ENCODE results near the gene USP21. TPM values are rescaled to one million over a fixed set of nuclear protein-coding genes. Genes with fewer than 3 reads are reported as not detected.
A peak's percentile ranks its signal among the peaks of the same experiment; 100 is the strongest.

USP21 gene
- total and polyA plus RNA-seq, 9 of the 15 experiments (the other 6 are each of a cell fraction or from before 2014, with no cell fraction given) = 4.9 to 52.4 (median 21.6) TPM

- no peak for TF ChIP-seq POLR2G (IDR thresholded peaks at IDR 0.05; ENCODE audit: low read depth, low read length)
- TF ChIP-seq CTCF (IDR thresholded peaks at IDR 0.05 in 2 of 3, conservative IDR thresholded peaks at IDR 0.05 in 1 of 3; ENCODE audit: insufficient read depth in 2 of 3, low read depth in 1 of 3, low read length in 3 of 3) = peak; percentile 66 to 73 (median 72)
- TF ChIP-seq ZNF121 (CRISPR knock-in tag; conservative IDR thresholded peaks at IDR 0.05) = no peak
- no peak for TF ChIP-seq FOXJ3 (CRISPR knock-in tag; IDR thresholded peaks at IDR 0.05)
- no peak for TF ChIP-seq ZNF696 (CRISPR knock-in tag; conservative IDR thresholded peaks at IDR 0.05)
- no peak for TF ChIP-seq ARID3A (IDR thresholded peaks at IDR 0.05; ENCODE audit: borderline replicate concordance, low read depth, low read length)
- no peak for TF ChIP-seq KDM2B (CRISPR knock-in tag; IDR thresholded peaks at IDR 0.05)
- TF ChIP-seq BCOR (IDR thresholded peaks at IDR 0.05) = no peak
- no peak for TF ChIP-seq PHF21A (IDR thresholded peaks at IDR 0.05; ENCODE audit: borderline replicate concordance, low read depth)
- no peak for TF ChIP-seq ZKSCAN3 (CRISPR knock-in tag; IDR thresholded peaks at IDR 0.05)
- peak; percentile 62 for TF ChIP-seq CREB1 (IDR thresholded peaks at IDR 0.05)
- TF ChIP-seq CREB1 (CRISPR knock-in tag; IDR thresholded peaks at IDR 0.05) = peak; percentile 57; the same call in 1 of the 2 replicates
- TF ChIP-seq JUND (IDR thresholded peaks at IDR 0.05; ENCODE audit: borderline replicate concordance, low read depth, low read length) = peak; percentile 54; the same call in 1 of the 2 replicates
- peak; percentile 37; the same call in 1 of the 3 replicates for TF ChIP-seq JUND (tag; IDR thresholded peaks at IDR 0.05; ENCODE audit: borderline replicate concordance, low read depth, low read length)
- TF ChIP-seq UBTF (IDR thresholded peaks at IDR 0.05; ENCODE audit: borderline replicate concordance in 1 of 2, low read depth in 2 of 2, low read length in 2 of 2) = no peak
- no peak for TF ChIP-seq STAT5B (CRISPR knock-in tag; IDR thresholded peaks at IDR 0.05)
- no peak for TF ChIP-seq MBD2 (IDR thresholded peaks at IDR 0.05; ENCODE audit: borderline replicate concordance, low read depth)
- peak; percentile 28 for TF ChIP-seq ZFX (CRISPR knock-in tag; IDR thresholded peaks at IDR 0.05)
These were observed 40.0 kb upstream of the USP21 start (continued) for GRCh38 chr1:161119092-161119903.
